ENCODE data around the gene RABEP2.

- TF ChIP-seq CTCF (conservative IDR thresholded peaks at IDR 0.05 in 1 of 2, IDR thresholded peaks at IDR 0.05 in 1 of 2; ENCODE audit: extremely low read depth in 1 of 2, insufficient read depth in 1 of 2, low read depth in 1 of 2, low read length in 2 of 2) = no peak
- no peak for TF ChIP-seq EZH2 (IDR thresholded peaks at IDR 0.05; ENCODE audit: borderline replicate concordance, low read length)
These were observed 49.7 kb downstream of the RABEP2 start for GRCh38 chr16:28875134-28876018.
